GM12874 (cell line): Measurements from ENCODE around the gene BTNL3.

ENCODE experiments used
- CTCF ChIP-seq: IDR thresholded peaks from 2 replicates; pipeline ENCODE4 v1.5.1; 2011; ENCODE audit warnings: low read depth, mild to moderate bottlenecking, control low read depth, low read length, moderate library complexity; ENCODE audit not compliant: insufficient read depth

BTNL3 gene

GRCh38 chr5:181028032-181028819, 39.6 kb downstream of the BTNL3 start:
- TF ChIP-seq CTCF, result no peak

- TF ChIP-seq CTCF, result no peak
Measured at GRCh38 chr5:181031716-181032115, 43.1 kb downstream of the BTNL3 start.

- TF ChIP-seq CTCF, result no peak
Measured at GRCh38 chr5:181035991-181036815, 47.6 kb downstream of the BTNL3 start.

- no peak for TF ChIP-seq CTCF
Measured at GRCh38 chr5:181036816-181037364, 48.2 kb downstream of the BTNL3 start.

- no peak for TF ChIP-seq CTCF
Measured at GRCh38 chr5:181037365-181037861, 48.8 kb downstream of the BTNL3 start.

- TF ChIP-seq CTCF, result no peak
Measured at GRCh38 chr5:181039471-181039870, 50.8 kb downstream of the BTNL3 start.
